H1 (cell line): Measurements from ENCODE around the gene QRICH2. TPM values are rescaled to one million over a fixed set of nuclear protein-coding genes. Genes with fewer than 3 reads are reported as not detected.

Source experiments
- CTCF ChIA-PET: fragments of 300-600 bp; sonication (Branson Sonifier 250); formaldehyde crosslinking; loops from one replicate; lab custom pipeline; 2021; ENCODE audit not compliant: partially characterized antibody; lab: Charles Lee
- POLR2A ChIA-PET: fragments of 300-600 bp; sonication (Branson Sonifier 250); formaldehyde crosslinking; loops from one replicate; lab custom pipeline; 2021; ENCODE audit warnings: inconsistent platforms; ENCODE audit not compliant: partially characterized antibody; lab: Charles Lee
- DNase-seq, 2 experiments: peaks; one replicate each; pipeline versions ENCODE4 v3.0.0 to v3.0.0-alpha.2; 2010 to 2022; ENCODE audit warnings: low spot score in 2 of 2, low read depth in 1 of 2, mixed read lengths in 1 of 2
- FAIRE-seq: peaks from 2 replicates; lab custom pipeline; 2011; peaks lifted over from hg19 to GRCh38; lab: Jason Lieb, UNC
- H2AFZ ChIP-seq: 2 replicates; pipeline ENCODE4 v1.8.1; 2012; ENCODE audit warnings: low read length, inconsistent platforms
- H2AK5ac ChIP-seq: 2 replicates; pipeline ENCODE4 v1.6.1; 2013; ENCODE audit warnings: low read depth, low read length
- H2BK120ac ChIP-seq: replicated peaks from 2 replicates; pipeline ENCODE3; 2013; ENCODE audit warnings: low read depth, low read length, inconsistent platforms
- H2BK12ac ChIP-seq: 2 replicates; pipeline ENCODE4 v1.6.1; 2013; ENCODE audit warnings: low read depth, low read length
- H2BK15ac ChIP-seq: 2 replicates; pipeline ENCODE4 v1.6.1; 2013; ENCODE audit warnings: low read length
- H2BK20ac ChIP-seq: 2 replicates; pipeline ENCODE4 v1.6.1; 2013; ENCODE audit warnings: low read length
- H2BK5ac ChIP-seq: 2 replicates; pipeline ENCODE4 v1.6.1; 2013; ENCODE audit warnings: low read depth, low read length
- H3K14ac ChIP-seq: 2 replicates; pipeline ENCODE4 v1.6.1; 2013; ENCODE audit warnings: inconsistent platforms; ENCODE audit not compliant: insufficient read length
- H3K18ac ChIP-seq: 2 replicates; pipeline ENCODE4 v1.6.1; 2013; ENCODE audit warnings: low read length; ENCODE audit errors: extremely low read depth
- H3K23ac ChIP-seq: 2 replicates; pipeline ENCODE4 v1.6.1; 2013; ENCODE audit warnings: inconsistent platforms; ENCODE audit not compliant: insufficient read length
- H3K23me2 ChIP-seq: 2 replicates; pipeline ENCODE4 v1.6.1; 2013; ENCODE audit warnings: low read depth, low read length
- H3K27ac ChIP-seq: 2 replicates; pipeline ENCODE4 v1.6.1; 2011; ENCODE audit warnings: low read depth, low read length, inconsistent platforms
- H3K27me3 ChIP-seq, 4 experiments: replicated peaks in 1 of 4; 1 replicate in 1 of 4; 2 replicates in 3 of 4; pipeline versions ENCODE4 v1.6.1 to v1.8.1; 2011 to 2013; ENCODE audit warnings: low read length in 3 of 4, mild to moderate bottlenecking in 3 of 4, inconsistent platforms in 2 of 4, mixed read lengths in 2 of 4, moderate library complexity in 1 of 4; ENCODE audit not compliant: control insufficient read depth in 3 of 4, insufficient read depth in 3 of 4; ENCODE audit errors: extremely low read depth in 1 of 4
- H3K36me3 ChIP-seq, 4 experiments: 2 replicates each; pipeline versions ENCODE4 v1.6.1 to v1.8.1; 2011 to 2013; ENCODE audit warnings: mild to moderate bottlenecking in 4 of 4, low read length in 3 of 4, moderate library complexity in 2 of 4, control low read depth in 1 of 4, inconsistent platforms in 1 of 4; ENCODE audit not compliant: insufficient read depth in 4 of 4, control insufficient read depth in 2 of 4
- H3K4ac ChIP-seq: replicated peaks from 2 replicates; pipeline ENCODE3; 2013; ENCODE audit warnings: low read length, low read depth, mixed read lengths, inconsistent platforms; ENCODE audit not compliant: insufficient read length
- H3K4me1 ChIP-seq, 4 experiments: replicated peaks in 1 of 4; 1 replicate in 1 of 4; 2 replicates in 3 of 4; pipeline versions ENCODE4 v1.6.1 to v1.8.1; 2011 to 2013; ENCODE audit warnings: low read length in 3 of 4, inconsistent platforms in 2 of 4, mixed read lengths in 1 of 4; ENCODE audit not compliant: insufficient read depth in 4 of 4, control insufficient read depth in 3 of 4
- H3K4me2 ChIP-seq, 2 experiments: 2 replicates each; pipeline versions ENCODE4 v1.6.1 to v1.8.1; 2011 to 2013; ENCODE audit warnings: low read depth in 2 of 2, low read length in 2 of 2, control low read depth in 1 of 2, inconsistent platforms in 1 of 2, mild to moderate bottlenecking in 1 of 2; ENCODE audit not compliant: insufficient read depth in 1 of 2
- H3K4me3 ChIP-seq, 4 experiments: fragments of 200-600, 300-600 bp in 1 of 4; sonication (generic), shearing (Covaris generic), sonication (Bioruptor Twin) in 1 of 4; 2 replicates each; pipeline versions ENCODE4 v1.5.1 to v1.8.1; 2011 to 2016; ENCODE audit warnings: low read length in 4 of 4, low read depth in 3 of 4, control low read depth in 2 of 4, inconsistent platforms in 2 of 4, mild to moderate bottlenecking in 2 of 4, mixed read lengths in 1 of 4, moderate library complexity in 1 of 4; ENCODE audit not compliant: insufficient read depth in 2 of 4; ENCODE audit errors: extremely low read depth in 1 of 4
- H3K56ac ChIP-seq: replicated peaks from 2 replicates; pipeline ENCODE3; 2013; ENCODE audit warnings: low read depth, mild to moderate bottlenecking, mixed read lengths, low read length, inconsistent platforms; ENCODE audit not compliant: insufficient read length
- H3K79me1 ChIP-seq: 2 replicates; pipeline ENCODE4 v1.6.1; 2013; ENCODE audit warnings: low read depth, low read length, control low read depth
- H3K79me2 ChIP-seq, 2 experiments: 2 replicates each; pipeline versions ENCODE4 v1.6.1 to v1.8.1; 2012 to 2013; ENCODE audit warnings: low read length in 2 of 2, mild to moderate bottlenecking in 2 of 2, inconsistent platforms in 1 of 2; ENCODE audit not compliant: insufficient read depth in 2 of 2, control insufficient read depth in 1 of 2
- H3K9ac ChIP-seq, 4 experiments: replicated peaks in 1 of 4; 1 replicate in 1 of 4; 2 replicates in 3 of 4; pipeline versions ENCODE4 v1.6.1 to v1.8.1; 2011 to 2013; ENCODE audit warnings: low read depth in 3 of 4, low read length in 3 of 4, control low read depth in 2 of 4, mild to moderate bottlenecking in 2 of 4, moderate library complexity in 2 of 4, inconsistent platforms in 1 of 4; ENCODE audit errors: extremely low read depth in 1 of 4
- H3K9me3 ChIP-seq, 2 experiments: 2 replicates each; pipeline versions ENCODE4 v1.6.1 to v1.8.1; 2012 to 2013; ENCODE audit warnings: mild to moderate bottlenecking in 2 of 2, moderate library complexity in 2 of 2, control low read depth in 1 of 2, inconsistent platforms in 1 of 2, low read depth in 1 of 2, low read length in 1 of 2, mixed read lengths in 1 of 2; ENCODE audit not compliant: insufficient read depth in 2 of 2
- H4K20me1 ChIP-seq, 2 experiments: replicated peaks in 1 of 2; 2 replicates each; pipeline versions ENCODE3 to v1.8.1; 2011 to 2013; ENCODE audit warnings: inconsistent platforms in 2 of 2, low read length in 2 of 2, mild to moderate bottlenecking in 1 of 2; ENCODE audit not compliant: insufficient read depth in 2 of 2, control insufficient read depth in 1 of 2
- H4K5ac ChIP-seq: 2 replicates; pipeline ENCODE4 v1.6.1; 2013; ENCODE audit warnings: low read length, low read depth, mixed read lengths, inconsistent platforms; ENCODE audit not compliant: insufficient read length
- H4K8ac ChIP-seq: 2 replicates; pipeline ENCODE4 v1.8.0; 2013; ENCODE audit warnings: mild to moderate bottlenecking, moderate library complexity, low read length, inconsistent platforms; ENCODE audit not compliant: insufficient read depth; ENCODE audit errors: extremely low read depth
- H4K91ac ChIP-seq: replicated peaks from 2 replicates; pipeline ENCODE3; 2013; ENCODE audit warnings: low read length, mixed read lengths, inconsistent platforms; ENCODE audit not compliant: insufficient read length
- BCL11A ChIP-seq, 2 experiments: IDR thresholded peaks; one replicate each; pipeline ENCODE4 v1.6.1; 2011; ENCODE audit warnings: low read depth in 2 of 2, low read length in 2 of 2, mild to moderate bottlenecking in 2 of 2
- GABPA ChIP-seq: IDR thresholded peaks from 2 replicates; pipeline ENCODE4 v1.6.1; 2011; ENCODE audit warnings: mild to moderate bottlenecking, low read length, moderate library complexity, borderline replicate concordance; ENCODE audit not compliant: insufficient read depth
- KDM4A ChIP-seq: IDR thresholded peaks from one replicate; pipeline ENCODE4 v1.7.1; 2012; ENCODE audit warnings: low read depth, mild to moderate bottlenecking, moderate library complexity, low read length, inconsistent platforms; ENCODE audit not compliant: severe bottlenecking
- MAFK ChIP-seq: IDR thresholded peaks from 2 replicates; pipeline ENCODE4 v1.6.1; 2012; ENCODE audit warnings: low read depth, mild to moderate bottlenecking, improper control_type of control experiment, low read length
- RAD21 ChIP-seq, 2 experiments: IDR thresholded peaks in 1 of 2; conservative IDR thresholded peaks in 1 of 2; 2 replicates each; pipeline ENCODE4 v1.6.1; 2011; ENCODE audit warnings: low read depth in 2 of 2, low read length in 2 of 2, improper control_type of control experiment in 1 of 2, inconsistent platforms in 1 of 2, mild to moderate bottlenecking in 1 of 2, moderate library complexity in 1 of 2
- RBBP5 ChIP-seq: IDR thresholded peaks from 2 replicates; pipeline ENCODE4 v1.7.1; 2012; ENCODE audit warnings: low read depth, mild to moderate bottlenecking, inconsistent platforms, low read length, moderate library complexity, borderline replicate concordance
- SP2 ChIP-seq: IDR thresholded peaks from 2 replicates; pipeline ENCODE4 v1.6.1; 2012; ENCODE audit warnings: mild to moderate bottlenecking, low read length, inconsistent platforms
- SRF ChIP-seq: IDR thresholded peaks from 2 replicates; pipeline ENCODE4 v1.6.1; 2011; ENCODE audit warnings: mild to moderate bottlenecking, low read depth, low read length, moderate library complexity
- TAF1 ChIP-seq: IDR thresholded peaks from 2 replicates; pipeline ENCODE4 v1.6.1; 2011; ENCODE audit warnings: mild to moderate bottlenecking, low read depth, low read length
- TBP ChIP-seq: IDR thresholded peaks from 2 replicates; pipeline ENCODE4 v1.6.1; 2011; ENCODE audit warnings: low read depth, low read length, improper control_type of control experiment
- YY1 ChIP-seq: IDR thresholded peaks from 2 replicates; pipeline ENCODE4 v1.6.1; 2011; ENCODE audit warnings: low read depth, mild to moderate bottlenecking, low read length
- ZNF274 ChIP-seq: IDR thresholded peaks from 2 replicates; pipeline ENCODE4 v1.7.0; 2012; ENCODE audit warnings: low read length, borderline replicate concordance; ENCODE audit errors: extremely low read depth
- WGBS, 2 experiments: shearing (Covaris generic) in 1 of 2; methylation state at CpG; one replicate each; pipeline versions ENCODE4 v1.1.6 to v1.1.7; 2013 to 2015; ENCODE audit warnings: low lambda C conversion rate in 2 of 2, mixed read lengths in 2 of 2, inconsistent platforms in 1 of 2, low coverage in 1 of 2, missing lambda C conversion rate in 1 of 2; ENCODE audit not compliant: insufficient replicate concordance in 2 of 2, insufficient coverage in 1 of 2, insufficient read length in 1 of 2; ENCODE audit errors: extremely low coverage in 1 of 2, missing lambda C conversion rate in 1 of 2; 5-methylcytosine and 5-hydroxymethylcytosine counted together
- polyA plus RNA-seq, 7 experiments: library from polyadenylated mRNA; depleted of rRNA in 3 of 7; stranded (reverse) in 5 of 7; unstranded in 2 of 7; fragments of >200 nt in 5 of 7; fragments of 200-250 nt in 2 of 7; gene quantifications; 1 replicate in 5 of 7; 2 replicates in 1 of 7; 4 replicates in 1 of 7; pipeline versions ENCODE4 v1.2.1 to v1.2.3, GENCODE V29; 2011 to 2013; ENCODE audit warnings: missing spikeins in 2 of 7, mixed read lengths in 2 of 7
- total RNA-seq: library from RNA; stranded (reverse); fragmentation: NEBNext Ultra II Directional; extraction: Animal tissue kit (Norgen Biotek cat#: 25700); gene quantifications from 2 replicates; pipeline ENCODE4 v1.2.1, GENCODE V29; 2021

The QRICH2 gene
- total and polyA plus RNA-seq, 2 of the 8 experiments (the other 6 are each of a cell fraction or from before 2014, with no cell fraction given) = 2.8 to 3.8 TPM

DNA sequence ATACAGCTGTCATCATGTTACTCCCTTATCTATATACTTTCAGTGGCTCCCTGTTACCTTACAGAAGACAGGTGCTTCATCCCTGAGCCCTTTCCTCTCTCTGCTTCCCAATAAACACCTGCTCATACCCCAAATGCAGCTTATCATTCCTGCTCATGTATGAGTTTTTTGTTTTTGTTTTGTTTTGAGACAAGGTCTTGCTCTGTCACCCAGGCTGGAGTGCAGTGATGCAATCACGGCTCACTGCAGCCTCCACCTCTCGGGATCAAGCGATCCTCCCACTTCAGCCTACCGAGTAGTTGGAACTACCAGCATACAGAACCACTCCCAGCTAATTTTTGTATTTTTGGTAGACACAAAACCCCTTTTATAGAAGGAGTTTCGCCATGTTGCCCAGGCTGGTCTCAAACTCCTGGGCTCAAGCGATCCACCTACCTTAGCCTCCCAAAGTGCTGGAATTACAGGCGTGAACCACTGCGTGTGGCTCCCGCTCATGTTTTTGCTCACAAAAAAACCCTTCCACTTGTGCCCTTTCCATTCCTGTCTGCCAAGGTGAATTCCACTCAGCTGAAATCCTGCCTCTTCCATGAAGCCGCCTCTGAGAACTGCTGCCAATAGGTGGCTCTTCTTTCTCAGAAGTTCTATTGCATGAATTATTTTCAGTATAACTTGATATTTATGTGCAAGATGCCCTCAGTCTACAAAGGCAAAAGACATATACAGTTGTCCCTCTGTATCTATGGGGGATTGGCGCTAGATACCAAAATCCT, 59.9 kb downstream of the QRICH2 start:
- Histone ChIP-seq H4K8ac (no peak overlapping the region), H4K91ac (no peak overlapping the region), H3K27me3 (no peaks in the 10 kb centered on the region; a peak in 2 of 7 replicates), H3K79me1 (no peaks in the 10 kb centered on the region), H2BK12ac (no peak overlapping the region), H3K36me3 (no peaks in the 10 kb centered on the region), H2BK15ac (no peak overlapping the region), H2AK5ac (no peak overlapping the region), H3K4ac (no peak overlapping the region), H3K56ac (no peak overlapping the region), H4K5ac (no peak overlapping the region), H3K23me2 (no peaks in the 10 kb centered on the region), H3K4me3 (no peak overlapping the region), H3K79me2 (no peaks in the 10 kb centered on the region), H3K14ac (no peak overlapping the region), H3K4me1 (peaks cover 0 to 3% (median 1%) of the 10 kb centered on the region in 4 experiments; a peak in 3 of 7 replicates), H3K23ac (no peak overlapping the region), H3K9ac (no peak overlapping the region), H3K9me3 (no peaks in the 10 kb centered on the region), H2BK120ac (no peak overlapping the region), H3K27ac (no peak overlapping the region), H4K20me1 (no peaks in the 10 kb centered on the region), H2BK20ac (no peak overlapping the region), H2AFZ (no peak overlapping the region), H3K4me2 (no peak overlapping the region), H2BK5ac (no peak overlapping the region), H3K18ac (no peak overlapping the region)
- no peak for DNase-seq
- WGBS, 2 experiments = 88% methylated on average over 11 of the region's 11 CpGs; no CpG with 5 or more reads in 1 of the 2 experiments
- ChIA-PET CTCF (interaction anchor here (0.9 to 7.5 kb wide), 9 partner anchors 11 to 121 kb away, joined by 3 to 49 read pairs (median 4); no protein-coding TSS in a partner anchor), POLR2A (interaction anchor here (1.4 to 1.6 kb wide), 2 partner anchors 14 to 16 kb away, joined by 4 to 5 read pairs; partner anchors contain the start of gene UBALD2)
- no peak for FAIRE-seq
- TF ChIP-seq KDM4A (no peak), TBP (no peak), GABPA (no peak), SRF (no peak), TAF1 (no peak), YY1 (no peak), MAFK (no peak), ZNF274 (no peak), BCL11A (IDR thresholded peaks at IDR 0.05; ENCODE audit: low read depth in 2 of 2, low read length in 2 of 2) (no peak), SP2 (no peak), RAD21 (IDR thresholded peaks at IDR 0.05 in 1 of 2, conservative IDR thresholded peaks at IDR 0.05 in 1 of 2; ENCODE audit: low read depth in 2 of 2, low read length in 2 of 2) (no peak), RBBP5 (no peak)
